Central memory CD8-positive, alpha-beta T cell (primary cell): ENCODE measurements around the gene IPO13.
A peak's percentile ranks its signal among the peaks of the same experiment; 100 is the strongest.

ENCODE experiments used
- ATAC-seq: fragments of 150-1000 bp; cut with Tn5 transposase; replicated peaks from 2 replicates; pipeline ENCODE4 v1.10.0; 2022; ENCODE audit warnings: mild to moderate bottlenecking, moderate FRiP score, moderate number of reproducible peaks; ENCODE audit not compliant: poor library complexity, severe bottlenecking; ENCODE audit errors: extremely low read depth
- DNase-seq, 2 donors: peaks; one replicate each; pipeline ENCODE4 v3.0.0; 2021; ENCODE audit warnings: low spot score in 2 of 2
- H3K27ac Mint-ChIP-seq: one replicate; pipeline ENCODE4 v1.8.0; 2022; ENCODE audit warnings: low read depth, mild to moderate bottlenecking, moderate library complexity, mixed read lengths
- H3K27me3 Mint-ChIP-seq: one replicate; pipeline ENCODE4 v1.8.0; 2022; ENCODE audit warnings: mixed read lengths
- H3K36me3 Mint-ChIP-seq: one replicate; pipeline ENCODE4 v1.8.0; 2022; ENCODE audit warnings: mild to moderate bottlenecking, moderate library complexity, mixed read lengths; ENCODE audit not compliant: insufficient read depth
- H3K4me1 Mint-ChIP-seq: one replicate; pipeline ENCODE4 v1.8.0; 2022; ENCODE audit warnings: mixed read lengths
- H3K4me3 Mint-ChIP-seq: one replicate; pipeline ENCODE4 v1.8.0; 2022; ENCODE audit warnings: mild to moderate bottlenecking, moderate library complexity, mixed read lengths
- H3K9me3 Mint-ChIP-seq: one replicate; pipeline ENCODE4 v1.8.0; 2022; ENCODE audit warnings: mixed read lengths

Gene IPO13

GRCh38 chr1:43947061-43947873, 517 bp downstream of the IPO13 start:
- DNase-seq (peak in 1 of 2 donors; percentile 16), ATAC-seq (peak; percentile 3)
- Mint-ChIP-seq H3K4me3 (peak overlapping the region; percentile 97), H3K9me3 (no peaks in the 10 kb centered on the region), H3K36me3 (peaks cover 9% of the 10 kb centered on the region), H3K4me1 (peaks cover 58% of the 10 kb centered on the region), H3K27ac (peak overlapping the region; percentile 92), H3K27me3 (no peaks in the 10 kb centered on the region)

GRCh38 chr1:43947874-43948437, 1.2 kb downstream of the IPO13 start:
- H3K27ac Mint-ChIP-seq, result no peak overlapping the region
- peaks cover 53% of the 10 kb centered on the region for H3K4me1 Mint-ChIP-seq
- no peaks in the 10 kb centered on the region for H3K27me3 Mint-ChIP-seq
- no peaks in the 10 kb centered on the region for H3K9me3 Mint-ChIP-seq
- no peak for ATAC-seq
- H3K4me3 Mint-ChIP-seq, result peak overlapping the region; percentile 97
- peaks cover 8% of the 10 kb centered on the region for H3K36me3 Mint-ChIP-seq
- DNase-seq, result no peak

GRCh38 chr1:43949678-43950077, 2.9 kb downstream of the IPO13 start:
- H3K27me3 Mint-ChIP-seq, result no peaks in the 10 kb centered on the region
- peaks cover 50% of the 10 kb centered on the region for H3K4me1 Mint-ChIP-seq
- DNase-seq (no peak), ATAC-seq (no peak)
- no peak overlapping the region for H3K4me3 Mint-ChIP-seq
- H3K9me3 Mint-ChIP-seq, result no peaks in the 10 kb centered on the region
- H3K27ac Mint-ChIP-seq, result no peak overlapping the region
- H3K36me3 Mint-ChIP-seq, result peaks cover 8% of the 10 kb centered on the region

GRCh38 chr1:43951021-43951985, 4.6 kb downstream of the IPO13 start:
- no peak for ATAC-seq
- no peaks in the 10 kb centered on the region for H3K9me3 Mint-ChIP-seq
- no peak for DNase-seq
- no peak overlapping the region for H3K27ac Mint-ChIP-seq
- peaks cover 8% of the 10 kb centered on the region for H3K36me3 Mint-ChIP-seq
- H3K4me3 Mint-ChIP-seq, result no peak overlapping the region
- peaks cover 40% of the 10 kb centered on the region for H3K4me1 Mint-ChIP-seq
- no peaks in the 10 kb centered on the region for H3K27me3 Mint-ChIP-seq

- Mint-ChIP-seq H3K27me3 (no peaks in the 10 kb centered on the region), H3K36me3 (peaks cover 4% of the 10 kb centered on the region), H3K4me3 (no peak overlapping the region), H3K4me1 (peaks cover 38% of the 10 kb centered on the region), H3K27ac (no peak overlapping the region), H3K9me3 (no peaks in the 10 kb centered on the region)
- ATAC-seq, result no peak
- DNase-seq, result no peak
Measured at GRCh38 chr1:43952731-43953346, 6.1 kb downstream of the IPO13 start.

- Mint-ChIP-seq H3K9me3 (no peaks in the 10 kb centered on the region), H3K4me3 (no peak overlapping the region), H3K27me3 (no peaks in the 10 kb centered on the region), H3K36me3 (peaks cover 4% of the 10 kb centered on the region), H3K4me1 (peaks cover 33% of the 10 kb centered on the region), H3K27ac (no peak overlapping the region)
- DNase-seq (no peak), ATAC-seq (no peak)
Measured at GRCh38 chr1:43953361-43953760, 6.6 kb downstream of the IPO13 start.

- ATAC-seq (no peak), DNase-seq (no peak)
- no peak overlapping the region for H3K4me3 Mint-ChIP-seq
- H3K27ac Mint-ChIP-seq, result no peak overlapping the region
- no peaks in the 10 kb centered on the region for H3K27me3 Mint-ChIP-seq
- peaks cover 5% of the 10 kb centered on the region for H3K36me3 Mint-ChIP-seq
- H3K9me3 Mint-ChIP-seq, result no peaks in the 10 kb centered on the region
- H3K4me1 Mint-ChIP-seq, result peaks cover 26% of the 10 kb centered on the region
Measured at GRCh38 chr1:43954036-43954435, 7.3 kb downstream of the IPO13 start.

- Mint-ChIP-seq H3K4me1 (peaks cover 11% of the 10 kb centered on the region), H3K36me3 (peaks cover 3% of the 10 kb centered on the region), H3K27me3 (no peaks in the 10 kb centered on the region), H3K9me3 (no peaks in the 10 kb centered on the region), H3K4me3 (no peak overlapping the region), H3K27ac (no peak overlapping the region)
- DNase-seq (no peak), ATAC-seq (no peak)
Measured at GRCh38 chr1:43956234-43956633, 9.5 kb downstream of the IPO13 start.

GRCh38 chr1:43957407-43958040, 10.8 kb downstream of the IPO13 start:
- peaks cover 6% of the 10 kb centered on the region for H3K36me3 Mint-ChIP-seq

GRCh38 chr1:43958351-43959255, 11.9 kb downstream of the IPO13 start:
- DNase-seq (no peak), ATAC-seq (no peak)
- Mint-ChIP-seq H3K27ac (no peak overlapping the region), H3K36me3 (peaks cover 6% of the 10 kb centered on the region), H3K9me3 (no peaks in the 10 kb centered on the region), H3K4me1 (peaks cover 7% of the 10 kb centered on the region), H3K27me3 (no peaks in the 10 kb centered on the region), H3K4me3 (no peak overlapping the region)

More at GRCh38 chr1:43957407-43958040, 10.8 kb downstream of the IPO13 start:
- DNase-seq (no peak), ATAC-seq (no peak)
- Mint-ChIP-seq H3K4me1 (peaks cover 7% of the 10 kb centered on the region), H3K27ac (no peak overlapping the region), H3K9me3 (no peaks in the 10 kb centered on the region), H3K27me3 (no peaks in the 10 kb centered on the region), H3K4me3 (no peak overlapping the region)

- ATAC-seq (no peak), DNase-seq (no peak)
- H3K4me1 Mint-ChIP-seq, result no peaks in the 10 kb centered on the region
- H3K27me3 Mint-ChIP-seq, result no peaks in the 10 kb centered on the region
- H3K27ac Mint-ChIP-seq, result no peak overlapping the region
- no peak overlapping the region for H3K4me3 Mint-ChIP-seq
- no peaks in the 10 kb centered on the region for H3K9me3 Mint-ChIP-seq
- H3K36me3 Mint-ChIP-seq, result peaks cover 6% of the 10 kb centered on the region
Measured at GRCh38 chr1:43960798-43961197, 14.0 kb downstream of the IPO13 start.
